Right lobe of liver (tissue), 6 donors: ENCODE results near the gene SLC7A11. TPM values are rescaled to one million over a fixed set of nuclear protein-coding genes. Genes with fewer than 3 reads are reported as not detected.

Source experiments
- ATAC-seq, 4 donors: fragments of 200-7000 bp; cut with Tn5 transposase; one replicate each; pipeline ENCODE4 v1.9.1; 2020; ENCODE audit warnings: mild to moderate bottlenecking in 4 of 4, moderate library complexity in 4 of 4
- DNase-seq, 3 donors: peaks; one replicate each; pipeline ENCODE4 v3.0.0-alpha.2; 2020
- H3K27ac ChIP-seq, 3 donors: fragments of 200-600 bp; one replicate each; pipeline ENCODE4 v1.8.0; 2022
- H3K27me3 ChIP-seq, 2 donors: fragments of 200-600 bp; one replicate each; pipeline ENCODE4 v1.8.0; 2022
- H3K36me3 ChIP-seq, 4 donors: fragments of 200-600 bp; sonication (generic) in 1 of 4; one replicate each; pipeline versions ENCODE4 v1.5.1 to v1.8.0; 2017 to 2022; ENCODE audit warnings: control low read depth in 1 of 4
- H3K4me1 ChIP-seq, 4 donors: fragments of 200-600 bp; sonication (generic) in 1 of 4; one replicate each; pipeline versions ENCODE4 v1.5.1 to v1.8.0; 2017 to 2022; ENCODE audit warnings: control low read depth in 1 of 4
- H3K4me3 ChIP-seq, 3 donors: fragments of 200-600 bp; one replicate each; pipeline ENCODE4 v1.8.0; 2022
- H3K9me3 ChIP-seq, 4 donors: fragments of 200-600 bp; sonication (generic) in 1 of 4; one replicate each; pipeline versions ENCODE4 v1.5.1 to v1.8.0; 2017 to 2022; ENCODE audit warnings: control low read depth in 1 of 4
- CTCF ChIP-seq, 4 donors: fragments of 200-600 bp in 3 of 4; fragments of 450-650 bp in 1 of 4; IDR thresholded peaks; one replicate each; pipeline versions ENCODE4 v1.5.1 to v1.8.0; 2016 to 2022; ENCODE audit warnings: antibody characterized with exemption in 4 of 4, mild to moderate bottlenecking in 2 of 4
- POLR2A ChIP-seq: fragments of 450-650 bp; IDR thresholded peaks from one replicate; pipeline ENCODE4 v1.6.1; 2017; ENCODE audit warnings: antibody characterized with exemption, mild to moderate bottlenecking
- WGBS: methylation state at CpG from one replicate; pipeline ENCODE4 v1.1.6; 2018; ENCODE audit warnings: low coverage, low lambda C conversion rate; ENCODE audit not compliant: insufficient coverage; ENCODE audit errors: missing lambda C conversion rate; 5-methylcytosine and 5-hydroxymethylcytosine counted together
- intact Hi-C, 2 donors: fragments of 100-400 bp; cut with DNase I; formaldehyde crosslinking; loops; one replicate each; pipeline versions ENCODE4 v1.11.2 to v1.14.1; 2022
- total RNA-seq, 6 experiments: library from RNA; depleted of rRNA in 2 of 6; stranded (reverse); fragments of >200 nt in 2 of 6; fragmentation: NEBNext Ultra II Directional in 3 of 6; extraction: Animal tissue kit (Norgen Biotek cat#: 25700) in 3 of 6; gene quantifications; one replicate each; pipeline versions ENCODE4 v1.1.0 to v1.2.4, GENCODE V29; 2016 to 2023
- donor health status: DM: no; HTN: yes; CAD: no.
- donor health status: DM: no; HTN: no; CAD: no.
- donor health status: DM: no; HTN: no; CAD: no.
- donor health status: DM: no; HTN: yes; CAD: no.
- donor health status: DM: no; HTN: yes; CAD: no.

The SLC7A11 gene
- total RNA-seq, 6 experiments from 2014 or later = 0.02 to 1.8 (median 0.35) TPM; not detected in 1

- WGBS = 68% methylated on average over 2 of the region's 2 CpGs
- no peaks in the 10 kb centered on the region for H3K4me1 ChIP-seq
- DNase-seq (no peak), ATAC-seq (no peak)
- no peak overlapping the region for H3K4me3 ChIP-seq
- intact Hi-C loops = no loop called here
- TF ChIP-seq POLR2A (no peak), CTCF (IDR thresholded peaks at IDR 0.05) (no peak)
- H3K9me3 ChIP-seq = no peaks in the 10 kb centered on the region
- no peak overlapping the region for H3K27ac ChIP-seq
- no peaks in the 10 kb centered on the region for H3K36me3 ChIP-seq
- no peaks in the 10 kb centered on the region for H3K27me3 ChIP-seq
Measured at GRCh38 chr4:138277133-138277532, 35.0 kb upstream of the SLC7A11 start.

GRCh38 chr4:138275963-138276621 is 33.9 kb upstream of the SLC7A11 start:
- ATAC-seq (no peak), DNase-seq (no peak)
- no peak overlapping the region for H3K4me3 ChIP-seq
- intact Hi-C loops = no loop called here
- no peaks in the 10 kb centered on the region for H3K9me3 ChIP-seq
- WGBS = 70% methylated on average over 3 of the region's 3 CpGs
- no peak overlapping the region for H3K27ac ChIP-seq
- H3K36me3 ChIP-seq = no peaks in the 10 kb centered on the region
- no peak for TF ChIP-seq POLR2A
- no peaks in the 10 kb centered on the region for H3K4me1 ChIP-seq
- no peaks in the 10 kb centered on the region for H3K27me3 ChIP-seq

- ATAC-seq (no peak), DNase-seq (no peak)
- intact Hi-C loops = no loop called here
- Histone ChIP-seq H3K4me1 (no peaks in the 10 kb centered on the region), H3K4me3 (no peak overlapping the region), H3K36me3 (no peaks in the 10 kb centered on the region), H3K9me3 (no peaks in the 10 kb centered on the region), H3K27ac (no peak overlapping the region), H3K27me3 (no peaks in the 10 kb centered on the region)
- WGBS = 89% methylated on average over 1 of the region's 1 CpG
- no peak for TF ChIP-seq CTCF (IDR thresholded peaks at IDR 0.05)
- TF ChIP-seq POLR2A = no peak
Measured at GRCh38 chr4:138275216-138275615, 33.1 kb upstream of the SLC7A11 start.

- DNase-seq = no peak
- H3K9me3 ChIP-seq = no peaks in the 10 kb centered on the region
- TF ChIP-seq POLR2A (no peak), CTCF (IDR thresholded peaks at IDR 0.05) (no peak)
- no peak for ATAC-seq
- H3K27me3 ChIP-seq = no peaks in the 10 kb centered on the region
- no peak overlapping the region for H3K4me3 ChIP-seq
- no peaks in the 10 kb centered on the region for H3K36me3 ChIP-seq
- H3K4me1 ChIP-seq = no peaks in the 10 kb centered on the region
- H3K27ac ChIP-seq = no peak overlapping the region
- intact Hi-C loops = no loop called here
Measured at GRCh38 chr4:138269175-138269574, 27.0 kb upstream of the SLC7A11 start.

GRCh38 chr4:138267835-138268234 is 25.7 kb upstream of the SLC7A11 start:
- no peaks in the 10 kb centered on the region for H3K36me3 ChIP-seq
- ATAC-seq (no peak), DNase-seq (no peak)
- H3K4me1 ChIP-seq = no peaks in the 10 kb centered on the region
- intact Hi-C loops = no loop called here
- H3K4me3 ChIP-seq = no peak overlapping the region
- no peaks in the 10 kb centered on the region for H3K27me3 ChIP-seq
- H3K27ac ChIP-seq = no peak overlapping the region
- no peaks in the 10 kb centered on the region for H3K9me3 ChIP-seq
- no peak for TF ChIP-seq CTCF (IDR thresholded peaks at IDR 0.05)
- TF ChIP-seq POLR2A = no peak
